GM12892 (cell line): ENCODE data around the gene FBXW5.

Source experiments
- DNase-seq: peaks from one replicate; pipeline ENCODE4 v3.0.0; 2011; ENCODE audit not compliant: insufficient read length
- FAIRE-seq: peaks from 2 replicates; lab custom pipeline; 2011; peaks lifted over from hg19 to GRCh38; lab: Jason Lieb, UNC
- POLR2A ChIP-seq: IDR thresholded peaks from 2 replicates; pipeline ENCODE4 v1.6.1; 2011; ENCODE audit warnings: low read depth, low read length, control low read depth
- POLR2AphosphoS5 ChIP-seq: IDR thresholded peaks from 2 replicates; pipeline ENCODE4 v1.6.1; 2011; ENCODE audit warnings: low read depth, low read length, control low read depth
- TAF1 ChIP-seq: IDR thresholded peaks from 2 replicates; pipeline ENCODE4 v1.6.1; 2011; ENCODE audit warnings: low read depth, mild to moderate bottlenecking, control low read depth, low read length, borderline replicate concordance

Gene FBXW5

DNA sequence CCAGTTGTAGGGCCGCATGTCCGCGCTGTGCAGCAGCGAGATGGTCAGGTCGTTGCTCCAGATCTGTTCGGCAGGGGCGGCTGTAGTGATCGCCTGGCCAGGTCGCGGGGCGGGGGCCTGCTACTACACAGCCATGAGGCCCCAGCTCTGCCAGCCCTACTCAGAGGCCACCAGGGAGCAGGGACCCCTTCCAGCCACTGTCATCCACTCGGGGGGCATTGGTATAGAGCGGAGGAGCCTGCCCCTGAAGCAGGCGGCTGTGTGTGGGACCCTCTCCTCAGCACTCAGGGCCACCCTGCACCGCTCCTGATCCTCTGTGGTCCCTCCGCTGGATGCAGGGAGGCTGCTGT is 1.7 kb downstream of the FBXW5 start:
- DNase-seq (no peak), FAIRE-seq (no peak)
- TF ChIP-seq POLR2AphosphoS5 (no peak), POLR2A (no peak), TAF1 (no peak)

DNA sequence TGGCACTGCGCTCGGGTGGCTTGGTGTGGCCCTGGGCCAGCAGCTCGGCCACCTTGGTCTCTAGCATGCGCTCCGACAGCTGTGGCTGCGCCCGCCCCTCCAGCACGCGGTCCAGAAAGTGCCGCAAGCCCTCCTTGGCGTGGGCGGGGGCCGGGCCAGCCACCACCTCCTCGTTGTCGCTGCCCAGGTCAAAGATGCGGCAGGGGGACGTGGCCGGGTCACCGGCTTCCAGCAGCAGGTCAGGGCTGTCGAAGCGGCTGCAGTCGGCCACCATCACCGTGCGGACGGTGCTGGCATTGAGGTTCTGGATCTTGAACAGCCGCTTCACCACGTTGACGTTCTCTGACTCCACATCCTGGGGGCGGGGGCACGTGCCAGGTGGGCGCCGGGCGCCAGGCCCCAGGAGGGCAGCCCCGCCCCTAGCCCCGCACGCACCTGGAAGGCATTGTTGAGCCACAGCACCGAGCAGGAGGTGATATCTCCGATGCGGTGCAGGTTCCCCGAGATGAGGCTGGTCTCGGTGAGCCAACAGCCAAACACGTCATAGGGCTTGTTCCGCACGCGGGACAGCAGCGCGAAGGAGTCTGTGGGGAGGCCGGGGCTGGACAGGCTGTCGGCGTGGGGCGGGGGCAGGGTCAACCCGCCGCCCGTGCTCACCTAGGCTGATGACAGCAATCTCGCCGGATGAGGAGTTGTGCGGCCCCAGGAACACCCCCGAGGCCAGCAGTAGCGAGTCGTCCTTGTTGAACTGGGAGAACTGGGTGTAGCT is 2.2 kb downstream of the FBXW5 start:
- DNase-seq (no peak), FAIRE-seq (no peak)
- no peak for TF ChIP-seq POLR2A

DNA sequence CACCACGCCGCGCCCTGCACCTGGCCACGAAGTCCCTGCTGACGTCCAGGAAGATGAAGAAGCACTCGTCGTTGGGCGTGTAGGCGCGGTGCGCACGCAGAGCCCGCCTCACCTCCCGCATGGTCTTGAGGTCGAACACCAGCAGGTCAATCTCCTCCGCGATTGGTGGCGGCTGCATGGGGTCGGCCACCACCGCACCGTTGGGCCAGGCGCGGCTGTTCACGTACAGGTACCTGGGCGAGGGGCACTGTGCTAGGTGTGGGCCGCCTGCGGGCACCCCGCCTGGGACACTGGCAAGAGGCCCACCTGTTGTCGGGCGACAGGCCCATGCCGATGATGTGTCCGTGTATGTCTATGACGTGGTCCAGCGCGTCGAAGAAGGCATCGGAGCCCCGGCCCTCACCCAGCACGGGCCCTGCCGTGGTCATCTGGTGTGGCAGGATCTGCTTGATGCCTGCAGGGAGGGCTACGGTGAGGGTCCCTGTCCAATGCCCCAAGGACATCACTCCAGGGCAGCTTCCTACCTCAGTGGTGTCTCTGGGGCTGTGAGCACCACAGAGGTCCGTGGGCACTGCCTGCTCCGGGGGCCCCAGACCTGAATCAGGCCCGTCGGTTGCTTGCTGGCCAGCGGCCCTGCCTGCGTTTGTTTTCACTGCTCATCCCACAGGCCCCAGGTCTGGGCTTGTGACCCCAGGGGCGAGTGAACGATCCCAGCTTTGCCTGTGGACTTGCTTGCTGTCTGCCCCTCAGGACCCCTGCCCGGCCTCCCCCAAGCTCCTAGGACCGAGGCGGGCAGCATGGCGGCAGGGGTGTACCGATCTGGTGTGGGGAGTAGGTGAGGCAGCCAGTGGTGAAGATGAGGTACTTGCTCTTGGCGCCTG is 3.1 kb downstream of the FBXW5 start:
- FAIRE-seq = no peak
- DNase-seq = no peak
- TF ChIP-seq POLR2A (no peak), TAF1 (no peak), POLR2AphosphoS5 (no peak)

- TF ChIP-seq POLR2AphosphoS5 = no peak
- TF ChIP-seq POLR2A = no peak
- no peak for TF ChIP-seq TAF1
- DNase-seq (no peak), FAIRE-seq (no peak)
These were observed 3.9 kb downstream of the FBXW5 start for GRCh38 chr9:136940526-136941230.

- TF ChIP-seq POLR2A (no peak), TAF1 (no peak), POLR2AphosphoS5 (no peak)
- FAIRE-seq = no peak
- DNase-seq = no peak
These were observed 4.5 kb downstream of the FBXW5 start for GRCh38 chr9:136939996-136940525.

GRCh38 chr9:136939431-136939995 is 5.0 kb downstream of the FBXW5 start:
- FAIRE-seq = no peak
- DNase-seq = no peak
- no peak for TF ChIP-seq POLR2AphosphoS5
- no peak for TF ChIP-seq POLR2A
- no peak for TF ChIP-seq TAF1

GRCh38 chr9:136937186-136938001 is 7.1 kb downstream of the FBXW5 start:
- no peak for TF ChIP-seq POLR2AphosphoS5
- TF ChIP-seq TAF1 = no peak
- FAIRE-seq (no peak), DNase-seq (no peak)

- DNase-seq = no peak
- no peak for FAIRE-seq
- TF ChIP-seq POLR2AphosphoS5 (no peak), POLR2A (no peak), TAF1 (no peak)
These were observed 7.8 kb downstream of the FBXW5 start for GRCh38 chr9:136936645-136937170.

- TF ChIP-seq POLR2A (no peak), POLR2AphosphoS5 (no peak), TAF1 (no peak)
These were observed 8.9 kb downstream of the FBXW5 start for GRCh38 chr9:136935651-136936050.

GRCh38 chr9:136934277-136934676 is 10.3 kb downstream of the FBXW5 start:
- no peak for DNase-seq
- TF ChIP-seq TAF1 (no peak), POLR2AphosphoS5 (no peak), POLR2A (no peak)

More at GRCh38 chr9:136935651-136936050, 8.9 kb downstream of the FBXW5 start:
- FAIRE-seq (no peak), DNase-seq (no peak)

More at GRCh38 chr9:136934277-136934676, 10.3 kb downstream of the FBXW5 start:
- no peak for FAIRE-seq
